ENCODE results near the gene TAX1BP3. TPM values are rescaled to one million over a fixed set of nuclear protein-coding genes. Genes with fewer than 3 reads are reported as not detected.

Gene TAX1BP3
- total and polyA plus RNA-seq, 2 of the 13 experiments (the other 11 are each of a cell fraction or from before 2014, with no cell fraction given): 16.7 to 45.1 TPM

DNA sequence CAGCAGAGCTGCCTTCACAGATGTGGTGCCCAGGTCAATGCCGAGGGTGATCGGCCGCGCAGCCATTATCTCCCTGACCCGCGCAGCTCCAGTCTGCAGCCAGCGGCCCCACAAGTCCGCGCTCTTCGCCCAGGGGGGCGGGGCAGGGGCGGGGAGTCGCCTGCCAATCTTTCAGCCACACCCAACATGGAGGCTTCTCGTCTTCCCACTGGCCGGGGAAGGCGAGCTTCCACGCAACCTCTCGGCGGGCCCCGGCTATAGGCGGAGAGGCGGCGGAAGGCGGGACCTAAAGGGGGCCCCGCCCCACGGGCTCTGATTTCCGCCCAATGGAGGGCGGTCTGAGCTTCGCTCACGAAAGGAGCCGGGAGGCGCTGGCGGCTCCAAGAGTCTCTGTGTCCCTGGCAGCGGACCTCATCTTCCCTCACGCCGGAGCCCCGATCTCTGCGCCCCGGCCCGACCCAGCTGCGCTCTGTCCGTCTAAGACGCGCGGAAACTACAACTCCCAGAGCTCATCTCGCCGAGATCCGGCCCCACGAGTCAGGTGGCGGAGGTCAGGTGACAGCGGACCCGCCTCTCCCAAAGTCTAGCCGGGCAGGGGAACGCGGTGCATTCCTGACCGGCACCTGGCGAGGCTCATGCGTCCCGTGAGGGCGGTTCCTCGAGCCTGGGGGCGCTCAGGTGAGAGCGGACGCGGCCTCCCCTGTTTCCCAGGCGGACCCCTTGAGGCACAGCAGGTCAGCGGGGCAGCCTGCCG, 32.0 kb downstream of the TAX1BP3 start, which contains the start of the genes CTNS and SHPK (continued):
- TF ChIP-seq SMYD3 (CRISPR knock-in tag; IDR thresholded peaks at IDR 0.05): no peak
- TF ChIP-seq HIVEP1 (CRISPR knock-in tag; IDR thresholded peaks at IDR 0.05): peak; percentile 89
- TF ChIP-seq, protein P1, sequence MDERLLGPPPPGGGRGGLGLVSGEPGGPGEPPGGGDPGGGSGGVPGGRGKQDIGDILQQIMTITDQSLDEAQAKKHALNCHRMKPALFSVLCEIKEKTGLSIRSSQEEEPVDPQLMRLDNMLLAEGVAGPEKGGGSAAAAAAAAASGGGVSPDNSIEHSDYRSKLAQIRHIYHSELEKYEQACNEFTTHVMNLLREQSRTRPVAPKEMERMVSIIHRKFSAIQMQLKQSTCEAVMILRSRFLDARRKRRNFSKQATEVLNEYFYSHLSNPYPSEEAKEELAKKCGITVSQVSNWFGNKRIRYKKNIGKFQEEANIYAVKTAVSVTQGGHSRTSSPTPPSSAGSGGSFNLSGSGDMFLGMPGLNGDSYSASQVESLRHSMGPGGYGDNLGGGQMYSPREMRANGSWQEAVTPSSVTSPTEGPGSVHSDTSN (CRISPR knock-in tag; IDR thresholded peaks at IDR 0.05): peak; percentile 87
- no peak for TF ChIP-seq ZNF24 (IDR thresholded peaks at IDR 0.05)
- TF ChIP-seq, protein P2, sequence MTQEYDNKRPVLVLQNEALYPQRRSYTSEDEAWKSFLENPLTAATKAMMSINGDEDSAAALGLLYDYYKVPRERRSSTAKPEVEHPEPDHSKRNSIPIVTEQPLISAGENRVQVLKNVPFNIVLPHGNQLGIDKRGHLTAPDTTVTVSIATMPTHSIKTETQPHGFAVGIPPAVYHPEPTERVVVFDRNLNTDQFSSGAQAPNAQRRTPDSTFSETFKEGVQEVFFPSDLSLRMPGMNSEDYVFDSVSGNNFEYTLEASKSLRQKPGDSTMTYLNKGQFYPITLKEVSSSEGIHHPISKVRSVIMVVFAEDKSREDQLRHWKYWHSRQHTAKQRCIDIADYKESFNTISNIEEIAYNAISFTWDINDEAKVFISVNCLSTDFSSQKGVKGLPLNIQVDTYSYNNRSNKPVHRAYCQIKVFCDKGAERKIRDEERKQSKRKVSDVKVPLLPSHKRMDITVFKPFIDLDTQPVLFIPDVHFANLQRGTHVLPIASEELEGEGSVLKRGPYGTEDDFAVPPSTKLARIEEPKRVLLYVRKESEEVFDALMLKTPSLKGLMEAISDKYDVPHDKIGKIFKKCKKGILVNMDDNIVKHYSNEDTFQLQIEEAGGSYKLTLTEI (CRISPR knock-in tag; conservative IDR thresholded peaks at IDR 0.05): no peak
- TF ChIP-seq PPARG (CRISPR knock-in tag; conservative IDR thresholded peaks at IDR 0.05): 0 out of 2 replicates have a peak, but pooled peaks have one; percentile 13
- 0 out of 2 replicates have a peak, but pooled peaks have one; percentile 65 for TF ChIP-seq NKX3-1 (CRISPR knock-in tag; IDR thresholded peaks at IDR 0.05)
- peak; percentile 86 for TF ChIP-seq NFYB (CRISPR knock-in tag; IDR thresholded peaks at IDR 0.05)
- TF ChIP-seq FIP1L1 (IDR thresholded peaks at IDR 0.05; ENCODE audit: borderline replicate concordance, insufficient read depth, low read depth, low read length): no peak
- TF ChIP-seq ZFP41 (CRISPR knock-in tag; IDR thresholded peaks at IDR 0.05; ENCODE audit: borderline replicate concordance): 0 out of 2 replicates have a peak, but pooled peaks have one; percentile 66
- no peak; the same call in 1 of the 2 replicates for TF ChIP-seq BORCS8-MEF2B (CRISPR knock-in tag; IDR thresholded peaks at IDR 0.05)
- TF ChIP-seq ASH2L (IDR thresholded peaks at IDR 0.05; ENCODE audit: insufficient read length, low read depth, low read length): peak; percentile 70
- TF ChIP-seq ZHX2 (IDR thresholded peaks at IDR 0.05; ENCODE audit: low read depth): no peak
- TF ChIP-seq ZHX2 (CRISPR knock-in tag; IDR thresholded peaks at IDR 0.05; ENCODE audit: borderline replicate concordance): no peak
- no peak for TF ChIP-seq NCOA5 (CRISPR knock-in tag; IDR thresholded peaks at IDR 0.05)
- TF ChIP-seq EZH2 (conservative IDR thresholded peaks at IDR 0.05; ENCODE audit: low read depth, low read length): no peak
- TF ChIP-seq CENPX (CRISPR knock-in tag; IDR thresholded peaks at IDR 0.05): no peak
- TF ChIP-seq PITX1 (CRISPR knock-in tag; IDR thresholded peaks at IDR 0.05): no peak; the same call in 1 of the 2 replicates
